HG02588 (cell line): ENCODE data around the gene AP4M1.
A peak's percentile ranks its signal among the peaks of the same experiment; 100 is the strongest.
"Not testable (repeated sequence)": the region's sequence is repeated elsewhere in the genome, so short reads cannot be mapped to it uniquely, and the experiment has no call there.

ENCODE experiments used
- ATAC-seq: cut with Tn5 transposase; IDR thresholded peaks from one replicate; pipeline ENCODE4 v1.9.1; 2021; ENCODE audit warnings: mild to moderate bottlenecking, moderate library complexity; ENCODE audit not compliant: unreplicated experiment

The AP4M1 gene

DNA sequence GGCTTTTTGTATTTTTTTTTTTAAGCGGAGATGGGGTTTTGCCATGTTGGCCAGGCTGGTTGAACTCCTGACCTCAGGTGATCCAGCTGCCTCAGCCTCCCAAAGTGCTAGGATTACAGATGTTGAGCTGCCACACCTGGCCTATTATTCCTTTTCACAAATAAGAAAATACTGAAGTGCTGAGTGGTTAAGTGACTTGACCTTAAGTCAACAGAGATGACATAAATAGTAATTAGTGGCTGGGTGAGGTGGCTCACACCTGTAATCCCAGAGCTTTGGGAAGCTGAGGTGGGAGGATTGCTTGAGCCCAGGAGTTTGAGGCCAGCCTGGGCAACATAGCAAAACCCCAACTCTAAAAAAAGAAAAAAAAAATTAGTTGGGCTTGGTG is 28.8 kb downstream of the AP4M1 start:
- not testable (repeated sequence) for ATAC-seq

DNA sequence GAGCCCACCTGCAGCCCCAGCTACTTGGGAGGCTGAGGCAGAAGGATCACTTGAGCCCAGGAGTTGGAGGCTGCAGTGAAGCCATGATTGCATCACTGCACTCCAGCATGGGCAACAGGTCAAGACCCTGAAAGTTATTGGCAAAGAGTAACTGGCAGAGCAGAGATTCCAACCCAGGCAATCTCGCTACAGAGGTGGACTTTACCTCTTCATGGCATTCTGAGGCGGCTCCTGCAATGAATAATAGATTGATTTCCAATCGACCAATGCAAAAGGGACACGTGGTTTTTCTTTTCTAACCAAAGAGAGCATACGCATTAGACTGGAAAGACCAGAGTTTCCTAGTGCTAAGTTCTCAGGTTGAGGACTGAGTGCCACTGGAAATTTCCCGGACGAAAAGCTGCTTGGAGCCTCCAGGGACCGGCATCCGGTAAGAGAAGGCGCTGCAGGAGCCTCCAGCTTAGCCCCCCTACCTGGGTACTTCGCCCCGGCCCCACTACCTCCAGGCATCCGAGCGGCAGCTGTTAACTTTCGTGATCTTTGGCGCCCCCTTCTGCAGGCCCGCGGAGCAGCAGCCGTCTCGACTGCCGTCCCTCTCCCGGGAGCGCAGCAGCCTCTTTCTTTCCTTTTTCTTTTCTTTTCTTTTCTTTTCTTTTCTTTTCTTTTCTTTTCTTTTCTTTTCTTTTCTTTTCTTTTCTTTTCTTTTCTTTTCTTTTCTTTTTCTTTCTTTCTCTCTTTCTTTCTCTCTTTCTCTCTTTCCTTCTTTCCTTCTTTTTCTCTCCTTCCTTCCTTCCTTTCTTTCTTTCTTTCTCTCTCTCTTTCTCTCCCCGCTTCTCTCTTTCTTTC is 29.4 kb downstream of the AP4M1 start:
- ATAC-seq, result no peak

DNA sequence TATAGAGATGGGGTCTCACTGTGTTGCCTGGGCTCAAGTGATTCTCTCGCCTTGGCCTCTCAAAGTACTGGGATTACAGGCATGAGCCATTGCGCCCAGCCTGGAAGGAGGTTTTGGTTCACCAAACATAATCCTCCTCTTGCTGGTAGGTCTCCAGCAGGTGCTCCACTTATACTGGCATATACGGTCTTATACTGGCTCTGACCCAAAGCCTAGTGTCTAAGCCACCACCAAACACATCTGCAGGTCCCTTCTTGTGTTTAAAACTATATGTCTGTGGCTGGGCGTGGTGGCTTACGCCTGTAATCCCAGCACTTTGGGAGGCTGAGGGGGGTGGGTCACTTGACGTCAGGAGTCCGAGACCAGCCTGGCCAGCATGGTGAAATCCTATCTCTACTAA is 30.7 kb downstream of the AP4M1 start:
- no peak for ATAC-seq

DNA sequence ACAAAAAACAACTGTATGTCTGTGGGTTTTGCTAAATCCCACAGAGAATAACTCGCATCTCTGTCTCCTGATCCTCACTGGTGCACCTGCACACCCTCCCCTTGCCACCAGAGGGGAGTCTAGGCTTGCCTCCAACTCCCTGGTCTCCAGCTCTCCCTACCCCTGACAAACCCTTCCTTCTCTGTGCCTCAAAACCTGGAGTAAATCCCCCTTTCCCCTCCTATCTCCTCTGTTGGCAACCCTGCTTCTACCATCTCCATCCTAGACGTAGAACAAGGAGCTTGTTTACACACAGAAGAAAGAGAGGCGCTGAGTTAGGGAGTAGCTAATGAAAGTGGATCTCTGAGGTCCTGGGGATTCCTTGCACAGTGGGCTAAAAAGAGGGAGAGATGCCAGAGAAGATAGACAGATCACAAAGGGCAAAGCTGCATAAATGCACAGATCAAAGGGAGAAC is 31.3 kb downstream of the AP4M1 start:
- ATAC-seq, result peak; percentile 58

DNA sequence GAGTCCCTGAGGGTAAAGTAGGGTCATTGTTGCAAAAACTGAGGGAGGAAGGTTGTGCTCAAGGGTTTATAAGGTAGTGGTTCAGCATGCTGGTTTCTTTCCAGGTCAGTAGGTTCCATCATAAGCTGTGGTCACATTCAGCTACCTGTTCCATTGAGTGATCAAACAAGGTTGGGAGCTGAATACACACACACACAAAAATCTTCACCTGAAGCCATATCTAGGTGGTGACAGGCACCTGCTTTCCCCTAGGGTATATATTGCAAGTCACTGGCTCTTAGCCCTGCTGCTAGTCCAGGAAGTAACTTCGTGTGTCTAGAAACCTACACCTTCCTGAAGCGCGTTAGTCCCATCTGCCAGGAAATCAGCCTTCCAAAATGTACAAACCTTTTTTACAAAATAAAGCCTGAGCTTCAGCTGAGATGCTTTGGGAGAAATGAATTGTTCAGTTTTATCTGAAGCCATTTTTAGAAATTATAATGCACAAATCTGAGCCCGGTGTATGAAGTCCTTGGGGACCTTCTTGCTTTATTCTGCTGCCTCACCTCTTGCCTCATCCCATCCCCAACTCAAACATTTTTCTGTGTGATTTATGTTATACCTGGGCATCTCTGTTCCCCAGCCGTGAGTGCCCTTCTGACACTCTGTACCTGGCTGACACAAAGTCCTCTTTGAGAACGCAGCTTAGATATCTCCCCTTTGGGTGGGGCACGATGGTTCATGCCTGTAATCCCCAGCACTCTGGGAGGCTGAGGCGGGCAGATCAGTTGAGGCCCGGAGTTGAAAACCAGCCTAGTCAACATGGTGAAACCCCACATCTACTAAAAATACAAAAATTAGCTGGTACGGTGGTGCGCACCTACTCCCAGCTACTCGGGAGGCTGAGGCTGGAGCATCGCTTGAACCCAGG is 36.7 kb downstream of the AP4M1 start:
- no peak for ATAC-seq

DNA sequence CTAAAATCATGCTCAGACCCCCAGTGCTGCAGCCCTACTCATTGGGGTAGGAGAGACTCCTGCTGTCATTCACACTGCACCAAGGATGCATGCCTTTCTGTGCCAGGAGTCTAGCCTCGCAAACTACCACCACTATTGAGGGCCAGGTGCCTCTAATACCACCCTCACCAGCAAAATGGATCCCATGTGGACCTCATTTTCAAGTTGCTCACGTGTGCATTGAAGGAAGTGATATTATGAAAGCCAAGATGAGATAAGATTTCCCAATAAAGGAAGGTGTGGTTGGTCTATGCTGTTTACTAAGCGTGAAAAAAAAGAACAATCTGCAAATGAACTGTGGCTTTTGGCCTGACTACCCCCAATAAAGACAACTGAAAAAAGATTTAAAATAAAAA is 40.1 kb downstream of the AP4M1 start:
- no peak for ATAC-seq

DNA sequence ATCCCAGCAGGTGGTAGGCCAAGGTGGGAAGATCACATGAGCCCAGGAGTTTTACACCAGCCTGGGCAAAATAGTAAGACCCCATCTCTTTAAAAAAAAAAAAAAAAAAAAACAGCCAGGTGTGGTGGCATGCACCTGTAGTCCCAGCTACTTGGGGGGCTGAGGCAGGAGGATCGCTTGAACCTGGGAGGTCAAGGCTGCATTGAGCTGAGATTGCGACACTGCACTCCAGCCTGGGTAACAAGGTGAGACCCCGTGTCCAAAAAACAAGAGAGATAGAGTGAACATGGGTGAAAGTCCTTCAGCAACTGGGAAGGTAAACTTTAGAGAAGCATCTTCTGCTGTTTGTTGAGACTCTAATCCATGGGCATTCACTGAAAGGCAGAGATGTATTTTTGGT is 41.0 kb downstream of the AP4M1 start:
- no peak for ATAC-seq

DNA sequence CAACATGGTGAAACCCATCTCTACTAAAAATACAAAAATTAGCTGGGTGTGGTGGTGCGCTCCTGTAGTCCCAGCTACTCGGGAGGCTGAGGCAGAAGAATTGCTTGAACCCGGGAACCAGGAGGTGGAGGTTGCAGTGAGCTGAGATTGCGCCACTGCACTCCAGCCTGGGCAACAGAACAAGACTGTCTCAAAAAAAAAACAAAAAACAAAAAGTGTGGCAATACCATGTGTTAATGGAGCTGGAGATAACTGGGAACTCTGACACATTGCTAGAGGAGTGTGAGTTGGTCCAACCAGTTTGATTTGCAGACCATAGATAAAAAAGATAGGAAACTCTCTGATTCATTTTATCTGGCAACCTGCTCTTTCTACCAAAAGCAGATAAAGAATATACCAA is 44.9 kb downstream of the AP4M1 start:
- not testable (repeated sequence) for ATAC-seq

DNA sequence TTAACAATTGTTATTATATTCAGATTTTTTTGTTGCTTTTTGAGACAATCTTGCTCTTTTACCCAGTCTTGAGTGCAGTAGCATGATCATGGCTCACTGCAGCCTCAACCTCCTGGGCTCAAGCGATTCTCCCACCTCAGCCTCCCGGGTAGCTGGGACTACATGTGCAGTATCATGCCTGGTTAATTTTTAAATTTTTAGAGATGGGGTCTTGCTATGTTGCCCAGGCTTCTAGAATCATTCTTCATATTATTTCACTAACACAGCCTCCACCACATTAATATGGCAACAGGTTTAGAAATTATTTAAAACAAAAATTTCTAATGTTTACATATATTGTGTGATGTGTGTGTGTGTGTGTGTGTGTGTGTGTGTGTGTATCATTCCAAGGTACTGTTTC is 45.8 kb downstream of the AP4M1 start:
- no peak for ATAC-seq

DNA sequence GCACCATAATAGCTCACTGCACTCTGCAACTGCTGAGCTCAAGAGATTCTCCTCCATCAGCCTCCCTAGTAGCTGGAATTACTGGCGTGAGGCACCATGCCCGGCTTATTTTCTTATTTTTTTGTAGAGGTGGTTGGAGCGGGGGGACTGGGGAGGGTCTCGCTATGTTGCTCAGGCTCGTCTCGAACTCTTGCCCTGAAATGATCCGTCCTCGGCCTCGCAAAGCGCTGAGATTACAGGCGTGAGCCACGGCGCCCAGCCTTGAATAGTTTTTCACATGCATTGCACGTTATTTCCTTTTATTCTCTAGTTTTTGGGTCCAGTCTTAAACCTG is 46.7 kb downstream of the AP4M1 start:
- ATAC-seq, result no peak

DNA sequence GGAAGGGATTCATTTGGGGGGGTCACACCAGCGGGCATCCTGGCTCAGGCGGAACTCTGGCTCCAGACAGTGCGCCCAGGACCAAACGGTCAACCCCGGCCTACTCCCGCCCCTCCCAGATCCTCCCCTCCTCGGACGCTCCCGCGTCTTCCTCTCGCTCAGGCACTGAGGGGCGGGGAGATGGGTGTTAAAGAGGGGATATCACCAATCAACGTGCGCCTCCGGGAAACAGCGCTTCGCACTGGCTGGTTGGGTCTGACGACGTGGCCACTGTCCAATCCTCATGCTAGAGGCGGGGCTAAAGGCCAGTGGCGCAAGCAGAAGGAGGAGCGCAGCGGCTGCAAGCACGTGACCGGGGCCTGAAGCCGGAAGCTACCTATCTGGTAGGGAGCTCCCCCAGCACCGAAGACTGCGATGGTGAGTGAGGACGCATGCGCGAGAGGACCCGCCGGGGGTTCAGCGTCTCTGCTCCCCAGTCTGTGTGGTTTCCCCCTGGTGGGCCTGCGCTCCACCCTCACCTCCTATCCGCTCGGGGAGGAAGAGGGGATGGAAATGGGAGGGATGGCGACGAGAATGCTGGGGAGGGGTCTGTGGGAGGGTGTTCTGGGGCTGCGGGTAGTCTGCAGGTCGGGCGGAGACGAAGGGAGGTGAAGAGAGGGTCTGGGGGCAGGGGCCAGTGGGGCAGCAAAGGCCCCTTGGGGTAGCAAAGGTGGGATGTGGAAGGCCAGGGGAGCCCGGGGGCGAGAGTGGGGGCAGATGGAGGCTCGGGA is 47.3 kb downstream of the AP4M1 start, which contains the start of gene LAMTOR4:
Gene LAMTOR4, plus strand, starts transcription at position 360 of the 770 bp plus-strand sequence. Its CDS starts 55 bp downstream, at position 415.
- peak; percentile 98 for ATAC-seq

DNA sequence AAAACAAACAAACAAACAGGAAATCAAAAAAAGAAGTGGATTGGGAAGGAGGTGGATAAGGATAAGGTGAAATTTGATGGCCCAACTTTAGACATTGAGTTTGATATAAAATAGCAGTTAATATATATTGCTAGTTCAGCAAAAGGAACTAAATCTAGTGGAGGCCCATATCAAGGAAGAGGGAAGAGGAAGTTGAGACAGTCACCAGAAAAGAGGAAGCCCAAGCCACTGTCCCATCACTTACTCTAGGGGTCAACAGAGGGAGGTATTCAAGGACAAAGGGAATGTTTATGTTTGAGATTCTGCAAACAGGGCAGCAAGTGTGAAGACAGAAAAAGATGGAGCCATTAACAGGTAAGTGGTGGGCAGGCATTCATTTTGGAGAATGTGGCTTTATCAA is 51.0 kb downstream of the AP4M1 start:
- ATAC-seq, result no peak

DNA sequence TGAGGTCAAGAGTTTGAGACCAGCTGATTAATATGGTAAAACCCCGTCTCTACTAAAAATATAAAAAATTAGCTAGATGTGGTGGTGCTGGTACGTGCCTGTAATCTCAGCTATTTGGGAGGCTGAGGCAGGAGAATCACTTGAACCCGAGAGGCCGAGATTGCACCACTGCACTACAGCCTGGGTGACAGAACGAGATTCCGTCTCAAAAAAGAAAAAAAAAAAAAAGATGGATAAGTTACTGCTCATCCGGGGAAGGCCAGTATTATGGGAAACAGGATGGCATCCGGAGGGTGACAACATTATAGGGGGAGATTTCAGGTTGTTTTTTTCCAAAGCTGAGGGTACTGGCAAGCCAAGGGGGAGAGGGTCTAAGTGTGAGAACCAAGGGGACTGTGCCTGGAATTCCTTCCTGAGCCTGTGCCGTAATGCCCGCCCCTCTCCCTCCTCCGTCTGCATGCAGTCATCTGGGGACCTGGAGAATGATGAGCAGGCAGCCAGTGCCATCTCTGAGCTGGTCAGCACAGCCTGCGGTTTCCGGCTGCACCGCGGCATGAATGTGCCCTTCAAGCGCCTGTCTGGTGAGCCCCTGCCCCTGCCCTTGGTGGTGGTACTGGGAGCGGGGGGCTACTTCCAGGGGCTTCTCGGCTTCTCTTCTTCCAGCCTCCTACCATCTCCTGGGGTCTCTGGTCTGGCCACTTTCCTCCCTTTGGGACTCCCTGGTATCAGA is 51.7 kb downstream of the AP4M1 start:
- ATAC-seq, result no peak

DNA sequence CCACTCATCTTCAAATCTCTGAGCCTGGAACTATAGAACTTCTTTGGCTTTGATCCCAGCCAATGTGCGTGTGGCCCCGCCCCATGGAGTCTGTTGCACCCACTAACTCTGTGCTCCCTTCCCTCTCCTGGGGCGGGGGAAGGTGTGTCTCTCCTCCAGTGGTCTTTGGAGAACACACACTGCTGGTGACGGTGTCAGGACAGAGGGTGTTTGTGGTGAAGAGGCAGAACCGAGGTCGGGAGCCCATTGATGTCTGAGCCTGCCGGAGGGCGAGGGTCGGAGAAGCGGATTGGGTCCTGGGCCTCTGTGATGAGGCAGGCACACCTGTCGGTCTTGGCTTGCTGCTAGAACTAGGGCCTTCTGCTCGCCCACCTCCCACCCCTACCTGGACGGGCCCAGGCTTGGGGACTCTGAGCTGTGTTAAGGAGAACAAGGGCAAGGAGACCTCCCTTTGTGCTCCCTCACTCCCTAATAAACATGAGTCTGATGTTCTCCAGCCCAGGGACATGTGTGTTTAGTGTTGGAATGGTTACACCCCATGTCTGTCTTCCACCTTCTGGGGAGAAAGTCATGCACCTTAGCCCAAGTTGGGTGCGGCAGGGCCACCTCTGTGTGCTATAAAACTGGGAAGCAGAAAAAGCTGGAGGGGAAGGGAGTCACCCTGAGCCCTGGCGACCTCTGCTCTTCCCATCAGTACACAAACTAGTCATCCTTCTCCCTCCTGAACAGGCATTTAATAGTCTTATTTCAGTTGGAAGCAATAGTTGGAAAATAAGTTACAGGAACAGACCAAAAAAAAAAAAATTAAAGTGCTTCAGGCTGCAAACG is 52.5 kb downstream of the AP4M1 start:
- ATAC-seq, result no peak

DNA sequence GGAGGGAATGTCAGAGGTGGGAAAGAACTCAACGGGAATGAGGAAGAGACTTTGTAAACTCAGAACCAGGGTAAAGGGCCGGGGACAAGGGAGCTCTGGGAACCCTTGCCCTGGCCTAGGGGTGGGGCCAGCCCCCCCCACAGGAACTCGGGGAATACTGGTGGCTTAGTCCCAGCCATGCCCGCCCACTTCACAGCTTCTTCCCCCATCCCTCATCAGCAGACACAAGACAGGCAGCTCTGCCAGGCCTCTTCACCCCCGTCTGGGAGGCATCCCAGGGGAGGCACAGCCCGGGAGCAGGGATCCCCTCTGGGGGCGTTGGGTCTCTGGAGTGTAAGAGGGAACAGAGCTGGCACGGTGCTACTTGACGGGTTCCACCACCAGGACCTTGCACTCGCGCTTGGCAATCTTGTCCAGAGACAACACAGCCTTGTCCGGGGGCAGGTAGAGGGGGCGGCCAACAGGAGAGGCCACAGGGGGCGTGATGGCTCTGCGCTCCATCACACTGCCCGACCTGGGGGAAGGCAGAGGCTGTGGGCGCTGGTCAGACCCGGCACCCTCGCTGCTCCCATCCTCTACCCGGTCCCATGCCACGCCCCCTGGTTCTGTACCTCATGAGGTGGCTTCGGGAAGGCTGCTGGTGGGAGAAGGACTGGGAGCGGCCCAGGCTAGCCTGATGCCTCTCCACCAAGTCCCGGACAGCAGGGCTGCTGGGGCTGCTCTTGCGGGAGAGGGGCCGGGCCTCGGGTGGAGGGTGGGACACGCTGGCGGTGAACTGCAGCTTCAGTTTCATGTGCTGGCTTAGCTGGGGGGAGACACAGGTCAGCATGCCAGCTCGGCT is 53.4 kb downstream of the AP4M1 start:
- no peak for ATAC-seq

DNA sequence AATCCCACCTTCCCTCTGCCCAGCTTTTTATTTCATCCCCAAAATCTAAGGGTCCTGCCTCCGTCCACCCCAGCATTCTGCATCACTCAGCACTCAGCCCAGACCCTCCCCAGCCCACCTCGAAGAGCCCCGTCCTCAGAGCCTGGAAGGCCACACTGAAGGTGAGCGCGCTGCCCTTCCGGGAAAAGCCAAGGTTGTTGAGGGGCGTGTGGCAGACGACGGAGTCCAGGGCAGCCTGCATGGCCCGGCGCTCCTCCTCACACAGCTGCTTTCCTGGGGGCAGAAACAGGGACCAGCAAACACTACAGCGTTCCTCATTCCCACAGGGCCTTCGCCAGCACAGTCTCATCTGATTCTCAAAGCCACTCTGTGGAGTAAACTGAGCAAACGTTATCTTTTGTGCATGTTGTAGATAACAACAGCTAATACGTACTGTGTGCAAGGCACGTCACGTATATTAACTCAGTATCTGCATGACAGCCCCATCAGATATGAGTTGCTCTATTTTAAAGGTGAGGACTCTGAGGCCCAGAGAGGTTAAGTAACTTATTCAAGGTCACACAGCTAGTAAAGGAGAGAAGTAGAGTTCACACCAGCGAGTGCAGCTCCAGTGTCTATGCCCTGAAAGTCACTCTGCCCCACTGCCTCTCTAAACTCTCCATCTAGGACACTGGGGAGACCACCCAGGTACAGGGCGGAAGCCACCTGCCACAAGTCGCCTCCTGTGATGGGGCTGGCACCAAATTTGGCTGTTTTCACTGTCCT is 54.3 kb downstream of the AP4M1 start:
- ATAC-seq, result no peak

DNA sequence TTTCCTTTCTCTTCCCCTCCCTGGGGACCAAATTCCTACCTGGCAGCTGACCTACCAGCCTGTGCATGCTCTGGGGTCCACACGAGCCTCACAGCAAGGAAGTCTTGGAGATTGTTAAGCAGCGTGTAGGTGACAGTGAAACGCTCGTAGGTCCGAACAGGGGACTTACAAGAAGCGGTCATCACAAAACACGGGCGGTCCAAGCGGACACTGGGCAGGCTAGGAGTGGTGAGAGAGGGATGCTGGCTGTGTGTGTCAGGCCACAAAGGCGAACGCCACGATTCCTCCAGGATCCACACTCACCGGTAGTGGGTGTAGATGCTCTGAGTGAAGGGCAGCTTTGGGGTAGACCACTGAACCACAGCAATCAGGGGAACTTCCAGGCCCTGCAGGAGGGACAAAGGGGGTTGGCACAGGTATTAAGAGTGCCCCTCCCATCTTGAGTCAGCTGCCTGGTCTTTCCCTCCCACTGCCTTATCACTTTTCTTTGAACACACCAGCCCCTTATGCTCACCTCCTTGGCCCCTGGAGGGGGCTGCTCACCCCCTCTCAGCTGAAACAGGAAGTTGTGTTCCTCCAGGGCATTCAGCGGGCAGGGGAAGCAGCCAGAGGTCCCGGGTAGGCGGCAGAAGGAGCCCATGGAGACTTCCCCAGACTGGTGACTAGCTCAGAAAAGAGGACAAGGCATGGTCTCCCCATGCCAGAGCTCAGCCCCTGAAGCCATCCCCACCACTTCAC is 55.1 kb downstream of the AP4M1 start:
- no peak for ATAC-seq

DNA sequence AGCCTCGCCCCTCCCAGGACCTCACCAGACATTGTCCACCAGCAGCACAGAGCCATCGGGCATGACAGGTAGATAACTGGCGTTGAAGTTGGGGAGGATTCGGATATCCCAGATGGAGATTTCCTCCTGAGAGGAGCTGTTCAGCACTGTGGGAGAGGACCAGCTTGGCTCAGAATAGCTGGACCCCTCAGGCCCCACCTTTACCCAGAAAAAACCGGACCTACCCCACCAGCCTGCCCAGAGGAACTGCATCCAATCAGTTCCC is 55.6 kb downstream of the AP4M1 start:
- no peak for ATAC-seq
